Mucosa of descending colon (tissue), 3 donors: Measurements from ENCODE around the gene TMCO6. TPM values are rescaled to one million over a fixed set of nuclear protein-coding genes. Genes with fewer than 3 reads are reported as not detected.
"Not testable (repeated sequence)": the region's sequence is repeated elsewhere in the genome, so short reads cannot be mapped to it uniquely, and the experiment has no call there.

ENCODE experiments used
- ATAC-seq: fragments of 200-7000 bp; cut with Tn5 transposase; one replicate; pipeline ENCODE4 v1.9.1; 2020; ENCODE audit warnings: mild to moderate bottlenecking, moderate library complexity
- DNase-seq, 3 donors: peaks; one replicate each; pipeline ENCODE4 v3.0.0-alpha.2; 2020
- H3K36me3 ChIP-seq: fragments of 200-600 bp; one replicate; pipeline ENCODE4 v1.8.0; 2021; ENCODE audit warnings: low read depth, mild to moderate bottlenecking
- H3K4me1 ChIP-seq: fragments of 200-600 bp; one replicate; pipeline ENCODE4 v1.8.0; 2021; ENCODE audit warnings: low read depth, mild to moderate bottlenecking
- H3K4me3 ChIP-seq: fragments of 200-600 bp; one replicate; pipeline ENCODE4 v1.8.0; 2021; ENCODE audit warnings: mild to moderate bottlenecking
- H3K9me3 ChIP-seq: fragments of 200-600 bp; one replicate; pipeline ENCODE4 v1.8.0; 2021; ENCODE audit warnings: mild to moderate bottlenecking
- intact Hi-C, 2 donors: fragments of 100-400 bp; cut with DNase I in 1 of 2; cut with micrococcal nuclease in 1 of 2; formaldehyde crosslinking; loops; one replicate each; pipeline versions ENCODE4 v1.11.0 to v1.11.1; 2022; cut with DNase I, micrococcal nuclease
- total RNA-seq, 3 donors: library from RNA; stranded (reverse); fragmentation: NEBNext Ultra II Directional in 2 of 3; extraction: Animal tissue kit (Norgen Biotek cat#: 25700) in 2 of 3; gene quantifications; one replicate each; pipeline versions ENCODE4 v1.2.1 to v1.2.4, GENCODE V29; 2021 to 2023
- TF ChIP-seq, protein P1 (sequence below): fragments of 200-600 bp; IDR thresholded peaks from one replicate; pipeline ENCODE4 v1.8.0; 2022; ENCODE audit warnings: antibody characterized with exemption, mild to moderate bottlenecking
- donor health status: DM: no; HTN: no; CAD: no; lungs with moderate emphysema.
- donor health status: DM: no; HTN: no; CAD: no.
- donor health status: DM: no; HTN: yes; CAD: no.

TMCO6 gene
- total RNA-seq, 3 donors from 2014 or later, result 13.6 to 21.7 (median 16.8) TPM

GRCh38 chr5:140595538-140596300 lies 43.5 kb upstream of the TMCO6 start:
- H3K36me3 ChIP-seq, result no peaks in the 10 kb centered on the region
- peaks cover 14% of the 10 kb centered on the region for H3K4me1 ChIP-seq
- H3K4me3 ChIP-seq, result no peak overlapping the region
- TF ChIP-seq, protein P1, sequence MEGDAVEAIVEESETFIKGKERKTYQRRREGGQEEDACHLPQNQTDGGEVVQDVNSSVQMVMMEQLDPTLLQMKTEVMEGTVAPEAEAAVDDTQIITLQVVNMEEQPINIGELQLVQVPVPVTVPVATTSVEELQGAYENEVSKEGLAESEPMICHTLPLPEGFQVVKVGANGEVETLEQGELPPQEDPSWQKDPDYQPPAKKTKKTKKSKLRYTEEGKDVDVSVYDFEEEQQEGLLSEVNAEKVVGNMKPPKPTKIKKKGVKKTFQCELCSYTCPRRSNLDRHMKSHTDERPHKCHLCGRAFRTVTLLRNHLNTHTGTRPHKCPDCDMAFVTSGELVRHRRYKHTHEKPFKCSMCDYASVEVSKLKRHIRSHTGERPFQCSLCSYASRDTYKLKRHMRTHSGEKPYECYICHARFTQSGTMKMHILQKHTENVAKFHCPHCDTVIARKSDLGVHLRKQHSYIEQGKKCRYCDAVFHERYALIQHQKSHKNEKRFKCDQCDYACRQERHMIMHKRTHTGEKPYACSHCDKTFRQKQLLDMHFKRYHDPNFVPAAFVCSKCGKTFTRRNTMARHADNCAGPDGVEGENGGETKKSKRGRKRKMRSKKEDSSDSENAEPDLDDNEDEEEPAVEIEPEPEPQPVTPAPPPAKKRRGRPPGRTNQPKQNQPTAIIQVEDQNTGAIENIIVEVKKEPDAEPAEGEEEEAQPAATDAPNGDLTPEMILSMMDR, result no peak
- ATAC-seq (peak; percentile 65), DNase-seq (peak in 1 of 3 donors; percentile 60)
- H3K9me3 ChIP-seq, result no peaks in the 10 kb centered on the region
- intact Hi-C loops, result no loop called here

DNA sequence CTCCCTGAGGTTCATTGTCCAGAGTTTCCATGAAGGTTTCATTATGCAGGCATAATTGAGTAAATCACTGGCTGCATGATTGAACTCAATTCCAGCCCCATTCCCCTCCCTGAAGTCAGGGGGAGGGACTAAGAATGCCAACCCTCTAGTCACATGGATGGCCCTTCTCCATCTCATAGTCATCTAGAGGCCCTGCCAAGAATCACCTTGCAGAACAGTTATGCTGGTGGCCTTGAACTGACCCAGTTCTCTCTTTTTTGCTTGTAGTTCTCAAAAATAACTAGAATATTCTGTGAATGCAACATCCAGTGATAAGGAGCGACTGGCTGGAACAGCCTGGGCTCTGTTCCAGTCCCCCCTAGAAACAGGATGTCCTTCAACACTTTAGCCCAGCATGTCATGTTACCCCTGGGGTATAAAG lies 42.9 kb upstream of the TMCO6 start:
- intact Hi-C loops, result no loop called here
- peak; percentile 36 for ATAC-seq
- TF ChIP-seq, protein P1, result no peak

DNA sequence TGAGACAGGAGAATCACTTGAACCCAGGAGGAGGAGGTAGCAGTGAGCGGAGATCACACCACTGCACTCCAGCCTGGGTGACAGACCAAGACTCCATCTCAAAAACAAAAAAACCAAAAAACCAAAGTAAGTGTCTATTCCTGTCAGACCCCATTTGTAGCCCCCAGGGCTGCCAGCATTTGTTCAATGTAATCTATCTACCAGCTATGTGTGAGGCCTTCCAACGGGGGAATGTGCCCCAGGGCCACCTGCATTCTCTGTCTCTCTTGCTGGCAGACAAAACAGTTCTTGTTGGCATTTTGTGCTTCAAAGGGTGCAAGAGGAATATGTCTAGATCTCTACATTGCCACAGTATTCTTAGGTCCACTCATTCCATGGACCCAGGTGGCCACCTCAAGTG lies 40.4 kb upstream of the TMCO6 start:
- Histone ChIP-seq H3K36me3 (no peaks in the 10 kb centered on the region), H3K9me3 (no peaks in the 10 kb centered on the region), H3K4me1 (peaks cover 14% of the 10 kb centered on the region), H3K4me3 (no peak overlapping the region)
- TF ChIP-seq, protein P1, result no peak
- ATAC-seq, result no peak
- intact Hi-C loops, result no loop called here
- no peak for DNase-seq

More for the DNA sequence above, 42.9 kb upstream of the TMCO6 start:
- no peak for DNase-seq
- no peaks in the 10 kb centered on the region for H3K9me3 ChIP-seq
- H3K4me3 ChIP-seq, result no peak overlapping the region
- H3K36me3 ChIP-seq, result no peaks in the 10 kb centered on the region
- peaks cover 14% of the 10 kb centered on the region for H3K4me1 ChIP-seq

- Histone ChIP-seq H3K9me3 (no peaks in the 10 kb centered on the region), H3K4me1 (peaks cover 12% of the 10 kb centered on the region), H3K4me3 (no peak overlapping the region), H3K36me3 (no peaks in the 10 kb centered on the region)
- intact Hi-C loops, result no loop called here
- ATAC-seq, result peak; percentile 78
- no peak for DNase-seq
- TF ChIP-seq, protein P1, result no peak
Observed at GRCh38 chr5:140600096-140600495, 39.2 kb upstream of the TMCO6 start.

DNA sequence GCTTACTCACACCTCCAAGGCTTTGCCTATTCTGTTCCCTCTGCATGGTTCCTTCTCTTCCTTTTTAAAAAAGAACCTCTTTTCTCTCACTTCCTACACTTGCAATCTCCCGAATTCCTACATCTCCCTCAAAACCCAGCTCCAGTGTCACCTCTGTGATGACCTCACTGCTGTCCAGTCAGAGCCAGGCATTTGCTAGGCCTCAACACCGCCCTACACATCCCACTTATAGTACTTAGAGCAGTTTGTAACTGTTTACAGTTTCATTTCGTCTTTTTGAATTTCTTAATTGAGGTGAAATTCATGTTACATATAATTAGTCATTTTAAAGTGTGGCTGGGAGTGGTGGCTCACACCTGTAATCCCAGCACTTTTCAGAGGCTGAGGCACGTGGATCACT lies 37.1 kb upstream of the TMCO6 start:
- H3K36me3 ChIP-seq, result no peaks in the 10 kb centered on the region
- H3K4me1 ChIP-seq, result peaks cover 7% of the 10 kb centered on the region
- ATAC-seq (no peak), DNase-seq (no peak)
- TF ChIP-seq, protein P1, result no peak
- no peak overlapping the region for H3K4me3 ChIP-seq
- intact Hi-C loops, result no loop called here
- no peaks in the 10 kb centered on the region for H3K9me3 ChIP-seq

- H3K4me3 ChIP-seq, H3K4me1 ChIP-seq, intact Hi-C loops, H3K9me3 ChIP-seq, H3K36me3 ChIP-seq, DNase-seq, ATAC-seq: not testable (repeated sequence)
Observed at GRCh38 chr5:140603446-140603698, 35.9 kb upstream of the TMCO6 start.
